AG09309 (cell line): Measurements from ENCODE around the gene EPOP.

Experiments used
- DNase-seq: peaks from one replicate; pipeline ENCODE4 v3.0.0-alpha.2; 2010; ENCODE audit warnings: low read depth
- H3K4me3 ChIP-seq: 2 replicates; pipeline ENCODE4 v1.5.1; 2011; ENCODE audit warnings: mild to moderate bottlenecking, low read depth, low read length, moderate library complexity; ENCODE audit not compliant: control insufficient read depth
- CTCF ChIP-seq: IDR thresholded peaks from 2 replicates; pipeline ENCODE4 v1.5.1; 2011; ENCODE audit warnings: mild to moderate bottlenecking, low read depth, low read length, inconsistent platforms; ENCODE audit not compliant: insufficient read depth, control insufficient read depth; ENCODE audit errors: missing control alignments

The EPOP gene

GRCh38 chr17:38674749-38675615 is at the start of gene EPOP:
EPOP (minus strand) TSS chr17:38674957; CDS start chr17:38674495, 462 bp downstream.
- no peak for DNase-seq
- no peak for TF ChIP-seq CTCF
- H3K4me3 ChIP-seq: peak within 1 kb of the TSS; percentile 32

GRCh38 chr17:38721802-38722201 is 47.0 kb upstream of the EPOP start:
- TF ChIP-seq CTCF: no peak
- no peak overlapping the region for H3K4me3 ChIP-seq
- DNase-seq: no peak

- no peak overlapping the region for H3K4me3 ChIP-seq
- DNase-seq: no peak
- TF ChIP-seq CTCF: no peak
These were observed 46.2 kb upstream of the EPOP start for GRCh38 chr17:38720941-38721340.

GRCh38 chr17:38719943-38720641 is 45.3 kb upstream of the EPOP start:
- TF ChIP-seq CTCF: no peak
- H3K4me3 ChIP-seq: no peak overlapping the region
- no peak for DNase-seq

GRCh38 chr17:38719289-38719942 is 44.7 kb upstream of the EPOP start:
- no peak for TF ChIP-seq CTCF
- no peak for DNase-seq
- no peak overlapping the region for H3K4me3 ChIP-seq

- no peak for TF ChIP-seq CTCF
- DNase-seq: no peak
- H3K4me3 ChIP-seq: no peak overlapping the region
These were observed 42.5 kb upstream of the EPOP start for GRCh38 chr17:38717139-38717745.
